Tibial nerve (tissue), 4 donors: ENCODE results near the gene CXCL14. TPM values are rescaled to one million over a fixed set of nuclear protein-coding genes. Genes with fewer than 3 reads are reported as not detected.
A peak's percentile ranks its signal among the peaks of the same experiment; 100 is the strongest.

ENCODE experiments used
- DNase-seq, 2 donors: peaks; one replicate each; pipeline ENCODE4 v3.0.0-alpha.2; 2019; ENCODE audit warnings: low spot score in 2 of 2
- H3K27ac ChIP-seq, 4 donors: fragments of 200-600 bp; sonication (generic) in 3 of 4; one replicate each; pipeline ENCODE4 v1.5.1; 2017 to 2019; ENCODE audit warnings: mild to moderate bottlenecking in 1 of 4
- H3K27me3 ChIP-seq, 2 donors: fragments of 200-600 bp; sonication (generic) in 1 of 2; one replicate each; pipeline versions ENCODE4 v1.5.1 to v1.6.0; 2017 to 2019
- H3K36me3 ChIP-seq, 3 donors: fragments of 200-600 bp; sonication (generic); one replicate each; pipeline ENCODE4 v1.5.1; 2018 to 2019
- H3K4me1 ChIP-seq, 4 donors: fragments of 200-600 bp; sonication (generic) in 3 of 4; one replicate each; pipeline ENCODE4 v1.5.1; 2017 to 2019
- H3K4me3 ChIP-seq, 4 donors: fragments of 200-600 bp; sonication (generic) in 3 of 4; one replicate each; pipeline ENCODE4 v1.5.1; 2017 to 2019; ENCODE audit warnings: mild to moderate bottlenecking in 1 of 4, moderate library complexity in 1 of 4
- H3K9me3 ChIP-seq, 4 donors: fragments of 200-600 bp; sonication (generic) in 3 of 4; one replicate each; pipeline ENCODE4 v1.5.1; 2017 to 2019
- CTCF ChIP-seq, 5 experiments: fragments of 200-600 bp in 3 of 5; fragments of 450-650 bp in 2 of 5; sonication (generic) in 3 of 5; IDR thresholded peaks; one replicate each; pipeline ENCODE4 v1.5.1; 2016 to 2019; ENCODE audit warnings: antibody characterized with exemption in 5 of 5, mild to moderate bottlenecking in 3 of 5, moderate library complexity in 2 of 5
- EP300 ChIP-seq, 2 donors: sonication (generic); formaldehyde crosslinking; IDR thresholded peaks; one replicate each; pipeline ENCODE4 v1.6.1; 2017; ENCODE audit warnings: antibody characterized with exemption in 2 of 2, mild to moderate bottlenecking in 1 of 2
- POLR2A ChIP-seq, 2 donors: fragments of 450-650 bp; IDR thresholded peaks; one replicate each; pipeline ENCODE4 v1.6.1; 2017; ENCODE audit warnings: antibody characterized with exemption in 2 of 2, mild to moderate bottlenecking in 2 of 2, moderate library complexity in 2 of 2
- WGBS, 2 donors: methylation state at CpG; one replicate each; pipeline ENCODE4 v1.1.5; 2018; 5-methylcytosine and 5-hydroxymethylcytosine counted together
- total RNA-seq, 4 donors: library from RNA; depleted of rRNA; stranded (reverse); fragments of >200 nt; gene quantifications; one replicate each; pipeline ENCODE4 v1.1.0, GENCODE V29; 2016

CXCL14 gene
- total RNA-seq, 4 donors from 2014 or later: 76.5 to 171 (median 111) TPM

DNA sequence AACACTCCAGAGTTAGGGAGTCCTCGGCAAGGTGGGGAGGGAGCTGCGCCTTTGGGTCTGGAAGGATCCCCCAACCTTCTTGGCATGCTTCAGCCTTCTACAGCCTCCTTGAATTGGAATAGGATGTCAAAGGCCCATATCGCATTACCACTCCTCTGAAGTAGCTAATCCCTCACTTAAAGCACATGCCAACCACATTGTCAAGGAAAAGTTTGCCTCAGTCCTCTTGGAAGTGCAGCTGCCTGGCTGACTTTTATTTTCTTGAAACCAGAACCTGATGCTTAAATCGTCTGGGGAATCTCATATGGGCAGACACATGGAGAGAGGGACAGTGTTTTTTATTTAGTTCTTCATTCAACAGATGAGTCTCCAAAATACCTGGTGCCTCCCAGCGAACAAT lies 14.5 kb downstream of the CXCL14 start:
- H3K4me3 ChIP-seq: no peak overlapping the region
- H3K27me3 ChIP-seq: no peaks in the 10 kb centered on the region
- WGBS, 2 donors: 79 to 88% methylated on average over 5 of the region's 5 CpGs

DNA sequence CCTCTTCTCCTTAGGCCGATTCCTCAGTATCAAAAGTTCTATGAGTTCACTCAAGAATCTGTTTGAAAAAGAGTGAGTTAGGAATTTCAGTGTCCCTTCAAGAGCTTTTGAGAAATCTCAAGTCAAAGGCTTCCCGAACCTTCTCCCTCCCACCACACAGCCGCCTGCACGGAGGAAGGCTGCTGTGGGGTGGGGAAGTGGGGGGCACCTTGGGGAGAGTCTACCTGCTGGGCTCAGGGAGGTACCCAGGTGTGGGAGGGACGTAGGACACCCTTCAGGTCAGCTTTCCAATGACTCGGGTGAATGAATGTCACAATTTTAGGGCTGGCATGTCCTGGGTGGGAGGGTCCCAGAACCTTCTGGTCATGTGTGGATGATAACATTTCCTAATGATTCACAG lies 17.5 kb downstream of the CXCL14 start:
- H3K4me3 ChIP-seq: no peak overlapping the region
- no peaks in the 10 kb centered on the region for H3K36me3 ChIP-seq
- no peak for TF ChIP-seq CTCF (IDR thresholded peaks at IDR 0.05)
- no peak for TF ChIP-seq EP300 (IDR thresholded peaks at IDR 0.05)
- no peak for TF ChIP-seq POLR2A (IDR thresholded peaks at IDR 0.05)
- H3K9me3 ChIP-seq: no peaks in the 10 kb centered on the region
- peaks cover 0 to 7% of the 10 kb centered on the region in 2 donors for H3K27me3 ChIP-seq
- 79 to 86% methylated on average over 6 of the region's 6 CpGs for WGBS, 2 donors
- H3K27ac ChIP-seq: no peak overlapping the region
- no peak for DNase-seq
- H3K4me1 ChIP-seq: peaks cover 0 to 7% (median 0%) of the 10 kb centered on the region in 4 donors

More for the DNA sequence above, 14.5 kb downstream of the CXCL14 start:
- TF ChIP-seq CTCF (IDR thresholded peaks at IDR 0.05): no peak
- TF ChIP-seq POLR2A (IDR thresholded peaks at IDR 0.05): no peak
- TF ChIP-seq EP300 (IDR thresholded peaks at IDR 0.05): no peak
- H3K27ac ChIP-seq: no peak overlapping the region
- H3K4me1 ChIP-seq: peaks cover 0 to 14% (median 0%) of the 10 kb centered on the region in 4 donors
- H3K36me3 ChIP-seq: no peaks in the 10 kb centered on the region
- H3K9me3 ChIP-seq: no peaks in the 10 kb centered on the region
- DNase-seq: no peak

DNA sequence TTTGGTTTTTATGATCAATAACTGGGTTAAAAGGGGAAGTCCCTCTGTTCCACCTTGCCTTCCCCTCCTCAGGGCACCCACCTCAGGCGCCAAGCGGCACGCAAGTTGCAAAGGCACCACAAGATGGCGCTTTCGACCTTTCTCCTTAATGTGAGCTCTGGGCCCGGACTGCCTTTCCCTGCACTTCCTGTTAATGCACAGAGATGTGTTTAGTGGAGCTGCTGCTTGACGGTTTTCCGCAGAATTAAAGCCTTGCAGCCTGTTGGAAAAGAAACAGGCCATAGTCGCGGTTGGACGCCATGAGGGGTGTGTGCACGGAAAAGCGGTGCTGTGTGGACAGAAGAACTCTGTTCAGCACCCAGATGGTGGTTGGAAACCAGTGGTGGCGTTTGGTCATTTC lies 17.9 kb downstream of the CXCL14 start:
- Histone ChIP-seq H3K36me3 (no peaks in the 10 kb centered on the region), H3K9me3 (no peaks in the 10 kb centered on the region), H3K27ac (no peak overlapping the region), H3K27me3 (peaks cover 0 to 7% of the 10 kb centered on the region in 2 donors), H3K4me1 (peaks cover 0 to 7% (median 0%) of the 10 kb centered on the region in 4 donors), H3K4me3 (no peak overlapping the region)
- peak; percentile 56 to 79 for DNase-seq
- peak; percentile 70 to 79 (median 77) for TF ChIP-seq CTCF (IDR thresholded peaks at IDR 0.05)
- TF ChIP-seq EP300 (IDR thresholded peaks at IDR 0.05): no peak
- 10 to 12% methylated on average over 14 of the region's 14 CpGs for WGBS, 2 donors

GRCh38 chr5:135559354-135559753 lies 19.4 kb downstream of the CXCL14 start:
- H3K4me3 ChIP-seq: no peak overlapping the region
- peaks cover 0 to 15% of the 10 kb centered on the region in 2 donors for H3K27me3 ChIP-seq
- 63 to 70% methylated on average over 6 of the region's 6 CpGs for WGBS, 2 donors

More at GRCh38 chr5:135559354-135559753, 19.4 kb downstream of the CXCL14 start:
- DNase-seq: no peak
- TF ChIP-seq EP300 (IDR thresholded peaks at IDR 0.05) (no peak), POLR2A (IDR thresholded peaks at IDR 0.05) (no peak), CTCF (IDR thresholded peaks at IDR 0.05) (no peak)
- H3K27ac ChIP-seq: no peak overlapping the region
- no peaks in the 10 kb centered on the region for H3K9me3 ChIP-seq
- peaks cover 0 to 7% (median 0%) of the 10 kb centered on the region in 4 donors for H3K4me1 ChIP-seq
- no peaks in the 10 kb centered on the region for H3K36me3 ChIP-seq
